Renal pelvis (tissue), 4 donors: ENCODE measurements around the gene TEX261. TPM values are rescaled to one million over a fixed set of nuclear protein-coding genes. Genes with fewer than 3 reads are reported as not detected.

ENCODE experiments used
- DNase-seq: peaks from one replicate; pipeline ENCODE4 v3.0.0-alpha.2; 2013
- polyA plus RNA-seq, 3 donors: library from polyadenylated mRNA; unstranded; fragments of 120-200 nt; gene quantifications; one replicate each; pipeline ENCODE4 v1.2.1, GENCODE V29; 2013; ENCODE audit not compliant: insufficient read length in 3 of 3

The TEX261 gene
- polyA plus RNA-seq, 3 donors: 55.9 to 69.4 (median 56.7) TPM

- no peak for DNase-seq
Measured at GRCh38 chr2:70984576-70985282, 9.9 kb downstream of the TEX261 start.

GRCh38 chr2:70984228-70984575, 10.5 kb downstream of the TEX261 start:
- DNase-seq: no peak

DNA sequence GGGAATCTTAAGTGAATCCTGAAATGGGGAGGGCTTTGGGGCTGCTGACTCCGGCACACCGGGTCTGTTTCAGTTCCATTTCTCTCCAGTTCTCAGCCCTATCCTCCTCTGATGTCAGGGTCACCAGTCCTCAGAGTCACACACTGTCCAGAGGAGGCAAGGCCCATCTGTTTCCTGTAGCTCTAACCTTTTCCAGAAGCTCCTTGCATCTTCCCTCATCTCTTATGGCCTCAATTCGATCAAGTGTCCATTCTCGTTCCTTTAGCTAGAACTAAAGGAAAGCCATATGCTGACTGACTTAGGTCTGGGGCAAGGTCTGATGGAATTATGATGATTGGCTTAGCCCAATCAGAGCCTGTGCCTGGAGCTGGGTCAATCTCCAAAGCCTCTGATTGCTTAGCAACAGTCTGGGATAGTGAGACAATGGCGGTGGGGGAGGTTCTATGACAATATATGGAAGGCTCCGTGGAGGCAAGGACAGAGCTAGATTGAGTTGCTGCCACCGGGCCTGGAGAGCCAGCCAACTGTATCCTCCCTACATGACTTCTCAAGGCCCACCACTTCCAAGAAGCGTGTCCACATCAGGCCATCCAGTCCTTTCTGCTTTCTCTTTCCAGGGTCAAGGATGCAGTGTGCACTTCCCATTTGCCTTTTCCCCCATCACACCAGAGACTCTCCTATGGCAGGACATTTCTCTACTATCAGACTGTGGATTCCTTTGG, 11.0 kb downstream of the TEX261 start:
- no peak for DNase-seq

- DNase-seq: no peak
Measured at GRCh38 chr2:70982971-70983370, 11.7 kb downstream of the TEX261 start.

- DNase-seq: no peak
Measured at GRCh38 chr2:70981866-70982810, 12.5 kb downstream of the TEX261 start.

DNA sequence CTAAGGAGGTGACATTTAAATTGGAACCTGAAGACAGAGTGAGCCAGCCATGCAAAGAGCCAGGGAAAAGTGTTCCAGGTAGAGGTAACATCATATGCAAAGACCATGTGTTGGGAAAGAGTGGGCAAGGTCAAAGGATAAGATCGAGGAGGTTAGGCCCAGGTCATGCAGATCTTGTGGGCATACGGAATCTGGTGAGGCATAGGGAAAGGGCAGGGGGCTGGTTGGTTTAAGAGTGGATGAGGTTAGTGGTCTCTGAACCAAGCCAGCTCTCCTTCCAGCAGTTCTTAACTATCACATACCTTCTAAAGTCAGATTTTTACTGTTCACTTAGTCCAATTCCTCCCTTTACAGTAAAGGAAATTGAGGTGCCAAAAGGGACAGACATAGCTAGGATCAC, 13.3 kb downstream of the TEX261 start:
- DNase-seq: no peak

DNA sequence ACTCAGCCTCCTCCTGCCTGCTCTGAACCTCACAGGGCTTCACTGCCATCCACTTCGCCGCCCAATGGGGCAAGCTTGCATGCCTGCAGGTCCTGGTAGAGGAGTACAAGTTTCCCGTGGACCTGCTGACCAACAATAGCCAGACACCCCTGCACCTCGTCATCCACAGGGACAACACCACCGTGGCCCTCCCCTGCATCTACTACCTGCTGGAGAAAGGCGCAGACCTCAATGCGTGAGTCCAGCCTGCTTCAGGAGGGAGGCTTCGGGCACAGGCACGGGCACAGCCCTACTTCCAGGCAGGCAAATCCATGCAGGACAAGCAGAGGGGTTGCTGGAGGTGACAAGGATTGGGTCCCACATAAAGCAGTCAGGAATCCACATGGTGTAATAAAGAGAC, 15.0 kb downstream of the TEX261 start:
- no peak for DNase-seq

DNA sequence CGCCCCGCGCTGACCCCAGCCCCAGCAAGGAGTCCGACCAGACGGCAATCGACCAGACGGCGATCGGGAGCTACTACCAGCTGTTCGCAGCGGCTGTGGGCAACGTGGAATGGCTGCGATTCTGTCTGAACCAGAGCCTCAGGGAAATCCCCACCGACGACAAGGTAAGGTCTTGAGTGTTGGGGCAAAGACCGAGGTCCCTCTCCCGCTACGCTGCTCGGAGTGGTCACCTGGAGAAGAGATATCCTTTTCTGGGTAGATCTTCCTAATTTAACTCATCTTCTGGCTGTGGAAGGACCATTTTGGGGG, 15.5 kb downstream of the TEX261 start:
- no peak for DNase-seq

DNA sequence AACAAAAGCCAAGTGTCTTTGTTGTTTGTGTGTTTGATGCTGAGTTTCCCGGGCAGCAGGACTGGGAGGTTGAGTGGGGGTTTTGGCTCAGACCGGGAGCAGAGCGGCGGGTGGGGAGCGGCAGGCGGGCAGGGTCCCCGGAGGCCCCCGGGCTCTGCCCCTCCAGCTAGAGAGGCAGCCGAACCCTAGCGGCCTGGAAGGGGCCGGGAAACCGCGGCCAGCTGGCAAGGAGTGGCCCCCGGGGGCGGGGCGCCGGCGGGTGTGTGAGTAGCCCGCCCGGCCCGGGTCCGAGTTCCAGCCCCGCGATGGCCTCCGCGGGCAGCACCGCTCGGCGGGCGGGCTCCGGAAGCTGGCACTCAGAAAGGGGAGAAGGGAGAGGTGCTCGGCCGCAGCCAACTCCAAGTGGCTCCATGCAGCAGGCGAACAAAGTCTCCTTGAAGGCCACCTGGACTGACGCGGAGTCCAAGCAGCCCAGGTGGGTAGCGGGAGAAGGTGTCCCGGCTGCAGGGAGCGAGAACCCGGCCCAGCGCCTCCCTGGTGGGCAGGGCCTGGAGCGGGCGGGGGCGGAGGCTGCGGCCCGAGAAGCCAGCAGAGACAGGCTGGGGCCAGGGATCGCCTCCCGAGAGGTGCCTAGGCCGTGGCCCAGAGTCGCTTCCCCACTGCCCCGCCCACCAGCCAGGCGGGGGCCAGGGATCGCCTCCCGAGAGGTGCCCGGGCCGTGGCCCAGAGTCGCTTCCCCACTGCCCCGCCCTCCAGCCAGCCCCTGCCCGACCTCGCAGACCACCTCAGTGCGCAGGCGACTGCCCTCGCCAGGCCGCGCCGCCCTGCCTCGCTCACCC, 16.1 kb downstream of the TEX261 start, which contains the start of gene ANKRD53:
Gene ANKRD53, plus strand, starts transcription at position 290 of the 839 bp plus-strand sequence. Its CDS starts 16 bp downstream, at position 306.
- DNase-seq: no peak

DNA sequence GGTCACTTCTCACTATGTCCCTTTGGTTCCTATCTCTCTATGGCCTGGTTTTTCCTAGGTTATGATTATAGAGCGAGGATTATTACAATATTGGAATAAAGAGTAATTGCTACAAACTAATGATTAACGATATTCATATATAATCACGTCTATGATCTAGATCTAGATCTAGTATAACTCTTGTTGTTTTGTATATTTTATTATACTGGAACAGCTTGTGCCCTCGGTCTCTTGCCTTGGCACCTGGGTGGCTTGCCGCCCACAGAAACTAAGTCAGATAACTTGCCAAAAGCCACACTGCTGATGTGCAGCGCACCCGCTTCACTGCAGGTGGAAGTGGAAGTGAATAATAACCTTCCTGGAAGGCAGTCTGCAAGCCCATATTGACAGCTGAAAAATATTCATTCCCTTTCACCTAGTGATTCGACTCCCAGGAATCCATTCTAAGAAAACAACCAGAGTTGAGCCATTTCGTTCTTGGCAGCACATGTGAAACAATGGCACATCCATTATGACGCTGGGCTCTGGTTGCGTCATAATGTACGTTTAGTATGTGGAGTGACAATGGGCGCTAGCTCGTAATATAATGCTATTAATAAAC, 17.0 kb downstream of the TEX261 start:
- DNase-seq: no peak

GRCh38 chr2:70975237-70975636, 19.4 kb downstream of the TEX261 start:
- no peak for DNase-seq

GRCh38 chr2:70974592-70974991, 20.1 kb downstream of the TEX261 start:
- DNase-seq: no peak

- no peak for DNase-seq
Measured at GRCh38 chr2:70967189-70967588, 27.5 kb downstream of the TEX261 start.

- no peak for DNase-seq
Measured at GRCh38 chr2:70966681-70967080, 28.0 kb downstream of the TEX261 start.

GRCh38 chr2:70965506-70965905, 29.2 kb downstream of the TEX261 start:
- DNase-seq: no peak

DNA sequence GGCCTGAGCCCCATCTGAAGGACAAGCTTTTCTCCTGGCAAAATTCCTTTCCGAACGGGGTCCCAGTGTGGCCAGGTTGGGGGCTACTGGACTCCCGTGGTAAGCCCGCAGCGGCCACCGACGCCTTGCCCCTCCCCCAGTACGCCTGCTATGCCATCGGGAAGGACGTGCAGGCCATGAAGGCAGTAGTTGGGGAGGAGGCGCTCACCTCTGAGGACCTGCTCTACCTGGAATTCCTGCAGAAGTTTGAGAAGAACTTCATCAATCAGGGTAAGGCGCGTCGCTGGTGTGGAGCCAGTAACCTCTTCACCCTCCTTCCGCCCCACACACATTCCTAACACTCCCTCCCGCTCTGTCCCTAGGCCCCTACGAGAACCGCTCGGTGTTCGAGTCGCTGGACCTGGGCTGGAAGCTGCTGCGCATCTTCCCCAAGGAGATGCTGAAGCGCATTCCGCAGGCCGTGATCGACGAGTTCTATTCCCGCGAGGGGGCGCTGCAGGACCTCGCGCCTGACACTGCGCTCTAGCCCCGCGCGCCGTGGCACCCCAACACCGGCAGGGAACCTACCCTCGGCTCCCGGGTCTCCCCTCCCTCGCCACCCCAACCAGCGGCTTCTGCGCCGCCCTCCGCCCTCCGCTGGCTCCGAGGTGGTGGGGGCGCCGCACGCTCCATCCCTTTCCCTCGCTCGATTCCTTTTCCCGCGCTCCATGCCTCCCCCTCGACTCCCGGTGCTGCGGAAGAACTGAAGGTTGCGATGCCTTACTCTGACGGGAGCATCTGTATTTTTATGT, 29.9 kb downstream of the TEX261 start:
- no peak for DNase-seq

DNA sequence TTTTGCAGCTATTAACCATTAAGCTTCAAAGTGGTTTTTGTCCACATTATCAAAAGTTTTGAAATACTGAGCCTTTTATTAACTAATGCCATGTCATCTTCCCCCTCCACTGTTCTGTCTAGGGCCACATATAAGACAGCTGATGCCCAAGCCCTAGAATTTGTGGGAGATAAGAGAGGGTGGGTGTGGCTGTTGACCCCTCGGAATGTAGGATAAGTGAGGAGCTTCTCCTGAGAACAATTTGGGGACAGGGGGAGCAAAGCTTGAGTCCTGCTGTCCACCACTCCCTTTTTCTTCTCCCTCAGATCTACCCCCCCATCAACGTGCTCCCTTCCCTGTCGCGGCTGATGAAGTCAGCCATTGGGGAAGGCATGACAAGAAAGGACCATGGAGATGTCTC, 30.5 kb downstream of the TEX261 start:
- DNase-seq: no peak

DNA sequence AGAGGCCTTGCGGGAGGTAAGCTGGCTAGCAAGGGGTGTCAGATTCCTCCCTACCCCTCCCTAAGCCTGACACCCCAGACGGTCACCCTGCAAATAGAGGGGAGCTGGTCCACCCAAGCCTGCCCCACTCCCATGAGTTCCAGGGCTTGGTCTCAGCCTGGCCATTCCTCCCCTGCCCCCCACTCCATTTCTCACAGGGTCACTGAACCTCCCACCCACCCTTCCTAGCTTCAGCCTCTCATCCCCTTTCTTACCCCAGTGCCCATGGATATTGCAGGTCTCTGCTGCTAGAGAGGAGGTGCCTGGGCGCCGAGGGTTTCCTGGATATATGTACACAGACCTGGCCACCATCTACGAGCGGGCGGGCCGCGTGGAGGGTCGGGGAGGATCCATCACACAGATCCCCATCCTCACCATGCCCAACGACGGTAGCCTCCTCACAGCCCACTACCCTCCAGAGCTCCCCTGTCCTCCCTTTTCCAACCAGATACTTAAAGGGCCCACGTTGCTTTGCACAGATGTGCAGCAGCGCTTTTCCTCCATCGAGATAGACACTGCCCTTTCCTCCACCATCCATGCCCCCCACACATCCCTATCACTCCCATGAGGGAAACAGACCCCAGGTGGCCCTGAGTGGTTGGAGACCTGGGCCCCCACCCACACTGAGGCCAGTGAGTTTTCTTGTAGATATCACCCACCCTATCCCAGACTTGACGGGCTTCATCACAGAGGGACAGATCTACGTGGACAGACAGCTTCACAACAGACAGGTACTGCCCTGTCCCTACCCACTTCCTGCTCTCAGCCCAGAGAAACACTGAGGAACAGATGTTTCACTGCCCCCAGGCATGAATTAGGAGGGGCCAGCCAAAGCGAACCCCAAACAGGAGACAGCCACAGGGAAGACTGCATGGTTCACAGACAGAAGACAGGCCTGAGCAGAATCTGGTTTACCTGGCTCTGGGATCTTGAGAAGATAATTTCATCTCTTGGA, 31.5 kb downstream of the TEX261 start:
- no peak for DNase-seq
